HG03159 (cell line): ENCODE results near the gene PDGFB.

Experiments
- ATAC-seq: cut with Tn5 transposase; IDR thresholded peaks from one replicate; pipeline ENCODE4 v1.9.1; 2021; ENCODE audit warnings: mild to moderate bottlenecking, moderate library complexity; ENCODE audit not compliant: unreplicated experiment

The PDGFB gene

DNA sequence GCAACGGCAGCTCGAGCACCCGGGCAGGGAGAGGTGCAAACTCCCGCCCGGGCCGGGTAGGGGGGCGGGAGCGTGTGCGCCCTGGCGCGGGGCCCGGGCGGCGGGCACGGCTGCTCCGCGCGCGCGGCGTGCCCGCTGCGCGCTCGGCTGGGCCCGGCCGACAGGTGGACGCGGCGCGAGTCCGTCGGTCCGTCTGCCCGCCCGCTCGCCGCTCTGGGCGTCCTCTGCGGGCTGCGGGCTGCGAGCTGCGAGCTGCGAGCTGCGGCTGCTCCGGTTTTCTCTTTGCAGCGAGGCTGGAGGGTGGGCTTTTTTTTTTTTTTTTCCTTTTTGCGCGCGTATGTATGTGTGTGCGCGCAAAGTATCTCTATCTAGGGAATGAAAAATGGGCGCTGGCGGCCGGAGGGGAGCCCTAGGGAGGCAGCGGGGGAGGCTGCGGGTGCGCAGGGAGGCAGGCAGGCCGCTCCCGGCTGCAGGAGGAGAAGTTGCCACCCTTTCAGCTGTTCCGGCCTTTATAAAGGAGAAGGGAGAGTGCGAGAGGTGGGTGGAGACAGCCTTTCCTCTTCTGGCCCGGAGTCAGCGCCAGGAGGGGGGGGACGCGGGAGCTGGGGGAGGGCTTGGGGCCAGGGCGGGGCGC, at the start of gene PDGFB:
PDGFB (minus strand) TSS at position 487 of the 634 bp plus-strand sequence. CDS start 1,019 bp downstream, outside the sequence.
- no peak for ATAC-seq

DNA sequence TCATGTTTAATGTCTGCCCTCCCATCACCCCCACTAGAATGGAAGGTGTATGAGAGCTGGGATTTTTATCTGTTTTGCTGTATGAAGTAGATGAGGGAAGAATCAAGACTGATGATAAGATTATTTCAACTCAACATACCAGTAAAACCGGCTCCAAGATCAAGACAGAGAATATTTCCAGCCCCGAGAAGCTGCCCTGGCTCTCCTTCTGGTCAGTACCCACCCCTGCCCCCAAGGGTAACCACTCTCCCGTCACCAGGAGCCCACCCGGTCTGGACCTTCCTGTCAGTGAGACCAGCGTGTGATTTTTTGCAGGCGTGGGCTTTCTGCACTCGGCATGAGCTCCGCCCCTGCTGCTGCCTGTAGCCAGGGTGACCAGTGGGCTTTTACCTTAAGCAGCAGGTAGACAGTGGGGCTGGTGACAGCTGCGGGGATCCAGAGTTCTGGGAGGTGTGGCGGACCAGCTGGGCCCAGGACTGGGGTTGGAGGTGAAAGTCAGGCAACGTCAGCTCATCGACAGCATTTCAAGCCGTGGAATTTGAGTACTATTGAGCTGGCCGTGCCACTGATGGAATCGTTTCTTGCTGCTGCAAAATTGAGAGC, 49.1 kb upstream of the PDGFB start:
- no peak for ATAC-seq

DNA sequence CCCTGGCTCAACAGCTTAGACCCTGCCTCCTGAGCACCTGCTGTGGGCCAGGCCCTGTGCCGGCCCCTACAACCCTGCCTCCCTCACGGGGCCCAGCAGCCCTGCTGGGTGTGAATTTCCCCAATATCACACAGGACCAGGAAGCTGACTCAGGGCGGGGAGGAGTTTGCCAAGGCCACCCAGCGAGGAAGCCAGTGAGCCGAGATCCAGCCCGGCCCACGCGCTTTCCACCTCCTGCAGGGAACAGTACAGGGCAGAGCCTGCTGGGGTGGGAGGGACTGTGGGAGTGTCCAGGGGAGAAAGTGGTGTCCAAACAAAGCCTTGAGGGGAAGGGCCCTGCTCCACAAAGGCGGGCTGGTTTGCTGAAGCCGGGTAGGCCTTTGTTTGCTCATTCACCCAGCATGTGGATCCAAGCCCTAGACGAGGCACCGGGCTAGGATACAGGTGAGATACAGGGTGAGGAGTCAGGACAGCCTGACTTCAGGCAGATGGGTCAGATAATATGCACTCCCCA, 47.8 kb upstream of the PDGFB start:
- no peak for ATAC-seq

DNA sequence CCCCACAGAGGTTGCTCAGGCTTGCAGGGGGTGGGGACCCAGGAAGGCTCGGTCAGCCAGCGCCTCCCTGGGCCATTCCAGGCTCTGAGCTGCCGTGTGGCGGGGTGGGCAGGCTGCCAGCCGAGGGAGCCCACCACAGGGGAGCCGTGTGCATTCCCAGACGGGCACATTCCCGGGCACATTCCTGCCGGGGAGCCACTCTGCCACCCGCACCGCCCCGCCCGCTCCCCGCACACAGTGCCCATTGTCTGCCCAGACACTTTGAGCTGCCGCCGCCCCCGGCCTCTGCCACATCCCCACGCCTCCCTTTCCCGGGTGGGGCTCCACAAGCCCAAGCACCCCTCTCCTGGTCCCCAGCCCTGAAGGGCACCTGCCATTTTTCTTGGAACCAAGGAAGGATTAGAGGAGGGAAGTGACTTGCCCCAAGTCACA, 47.3 kb upstream of the PDGFB start:
- ATAC-seq: no peak

DNA sequence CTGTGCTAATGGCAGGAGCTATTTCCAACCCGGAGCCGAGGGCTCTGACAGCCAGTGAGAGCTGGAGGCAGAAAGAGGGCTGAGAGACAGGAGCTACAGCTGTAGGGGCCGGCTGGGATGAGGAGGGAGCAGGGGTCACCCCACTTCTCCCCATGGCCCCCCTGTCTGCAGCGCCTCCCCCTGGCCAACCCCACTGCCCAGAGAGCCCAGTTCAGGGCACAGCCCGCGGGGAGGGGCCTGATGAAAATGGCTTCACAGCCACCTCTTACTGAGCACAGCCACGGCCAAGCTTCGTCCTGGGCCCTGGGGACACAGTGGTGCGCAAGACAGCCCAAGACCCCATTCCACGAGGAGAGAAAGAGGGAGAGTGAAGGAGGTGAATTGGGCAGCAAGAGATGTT, 46.7 kb upstream of the PDGFB start:
- ATAC-seq: no peak

DNA sequence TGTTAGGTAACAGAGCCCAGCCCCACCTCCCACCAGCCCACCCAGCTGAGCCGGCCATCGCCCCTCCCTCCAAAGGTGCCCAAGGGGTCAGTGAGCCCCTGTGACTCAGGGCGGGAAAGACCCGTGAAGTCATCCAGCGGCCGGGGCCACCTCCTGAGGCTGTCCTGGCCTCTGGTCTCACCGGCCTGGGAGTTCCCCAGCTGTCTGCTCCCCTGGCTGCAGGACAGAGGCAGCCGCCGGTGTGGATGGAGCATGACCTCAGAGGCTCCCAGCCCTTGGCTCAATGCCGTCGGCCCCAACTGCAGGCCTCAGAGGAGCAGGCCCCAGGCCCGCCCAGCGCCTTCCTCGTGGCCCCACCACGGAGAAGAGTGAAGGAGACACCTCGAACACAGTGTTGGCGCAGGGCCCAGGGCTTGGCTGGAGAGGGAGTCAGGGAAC, 46.0 kb upstream of the PDGFB start:
- no peak for ATAC-seq

DNA sequence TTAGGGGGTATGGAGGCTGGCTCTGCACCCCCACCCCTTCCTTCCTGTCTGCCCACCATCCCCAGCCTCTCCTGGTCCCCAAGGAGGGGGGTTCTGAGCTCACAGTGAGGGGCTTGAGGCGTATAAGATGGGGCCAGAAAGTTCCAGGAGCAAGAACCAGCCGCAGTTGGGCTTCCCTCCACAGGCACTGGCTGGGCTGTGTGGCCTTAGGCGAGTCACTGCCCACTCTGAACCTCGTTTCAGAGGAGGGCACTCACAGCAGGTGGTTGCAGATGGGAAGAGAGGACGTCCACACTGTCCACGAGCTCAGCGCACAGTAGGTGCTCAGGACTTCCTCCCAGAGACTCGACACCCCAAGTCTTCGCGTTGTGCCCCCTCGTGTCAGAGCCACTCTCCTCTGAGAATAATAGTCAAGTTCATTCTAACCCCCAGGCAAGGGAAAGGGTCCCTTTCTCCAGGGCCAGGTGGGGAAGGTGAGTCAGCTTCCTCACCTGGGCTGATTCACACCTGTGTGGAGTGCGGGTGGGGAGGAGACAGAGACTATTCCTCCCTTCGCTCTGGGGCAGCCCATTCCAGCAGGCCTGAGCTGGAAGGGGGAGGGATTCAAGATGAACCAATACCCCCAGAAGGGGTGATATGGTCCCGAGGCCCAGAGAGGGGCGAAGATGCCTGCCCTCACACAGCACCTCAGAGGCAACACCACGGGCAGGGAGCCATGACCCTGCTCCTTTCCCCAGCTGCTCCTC, 45.4 kb upstream of the PDGFB start:
- no peak for ATAC-seq

DNA sequence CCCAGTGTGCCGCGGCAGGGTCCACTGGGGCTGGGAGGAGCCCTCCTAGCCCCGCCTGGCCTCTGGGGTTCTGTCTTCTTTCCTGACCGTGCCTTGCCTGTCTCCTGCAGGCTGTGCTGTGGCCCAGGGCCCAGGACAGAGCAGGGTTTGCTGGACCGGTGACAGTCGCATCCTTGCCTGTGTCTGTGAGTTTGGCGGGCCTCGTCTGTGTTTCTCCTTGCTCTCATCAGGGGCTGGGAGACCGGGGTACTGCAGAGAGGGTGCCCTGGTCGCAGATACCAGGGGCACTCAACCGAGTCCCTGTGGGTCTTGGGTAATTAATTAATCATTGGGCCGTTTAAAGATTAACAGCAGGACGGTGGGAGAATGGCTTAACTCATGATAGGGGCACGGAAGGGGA, 44.8 kb upstream of the PDGFB start:
- ATAC-seq: no peak

DNA sequence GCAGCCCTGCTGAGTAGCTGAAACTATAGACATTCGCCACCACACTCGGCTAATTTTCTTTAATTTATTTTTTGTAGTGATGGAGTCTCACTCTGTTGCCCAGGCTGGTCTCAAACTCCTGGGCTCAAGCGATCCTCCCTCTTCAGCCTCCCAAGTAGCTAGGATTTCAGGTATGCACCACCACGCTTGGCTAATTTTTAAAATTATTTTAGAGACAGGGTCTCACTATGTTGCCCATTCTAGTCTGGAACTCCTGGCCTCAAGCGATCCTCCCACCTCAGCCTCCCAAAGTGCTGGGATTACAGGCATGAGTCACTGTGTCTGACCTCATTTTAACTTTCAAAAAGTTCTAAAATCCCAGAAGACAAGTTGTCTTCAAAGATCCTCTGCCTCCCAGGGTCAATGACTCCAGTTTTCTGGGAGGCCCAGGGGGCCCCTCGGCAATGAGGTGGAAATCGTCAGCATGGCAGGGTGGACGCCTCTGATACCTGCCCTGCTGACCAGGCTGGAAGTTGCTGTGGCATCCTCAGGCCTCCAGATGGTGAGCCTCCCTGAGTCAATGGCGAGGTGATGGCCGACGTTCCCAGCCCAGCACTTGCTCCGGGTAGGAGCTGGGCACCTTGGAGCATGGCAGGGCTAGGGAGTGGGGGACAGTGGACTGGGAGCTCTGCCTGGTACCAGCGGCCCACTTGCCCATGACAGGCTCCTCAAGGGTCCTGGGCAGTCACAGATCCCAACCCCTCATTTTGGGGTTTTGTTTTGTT, 43.5 kb upstream of the PDGFB start:
- ATAC-seq: no peak

DNA sequence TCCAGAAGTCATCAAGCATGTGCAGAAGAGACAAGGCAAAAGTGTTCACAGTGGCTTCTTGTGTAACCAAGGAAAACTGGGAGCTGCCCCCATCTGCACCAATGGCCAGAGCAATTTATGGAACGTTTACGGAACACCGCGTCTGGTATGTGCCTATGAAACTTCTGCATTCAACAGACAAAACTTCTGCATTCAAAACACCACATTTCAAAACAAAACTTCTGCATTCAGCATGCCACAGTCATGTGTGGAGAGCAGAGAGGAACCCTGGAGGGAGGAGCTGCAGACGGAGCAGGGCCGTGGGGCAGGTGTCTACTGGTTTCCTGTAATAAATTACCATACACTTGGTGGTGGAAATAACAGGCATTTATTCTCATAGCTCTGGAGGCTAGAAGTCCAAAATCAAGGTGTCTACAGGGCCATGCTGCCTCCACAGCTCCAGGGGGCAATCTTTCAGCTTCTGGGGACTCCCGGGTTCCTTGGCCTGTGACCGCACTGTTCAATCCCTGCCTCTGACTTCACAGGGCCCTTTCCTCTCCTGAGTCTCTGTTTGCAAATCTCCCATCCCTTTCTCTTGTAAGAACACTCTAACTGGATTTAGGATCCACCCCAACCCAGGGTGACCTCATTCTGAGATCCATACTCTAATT, 42.4 kb upstream of the PDGFB start:
- ATAC-seq: no peak

DNA sequence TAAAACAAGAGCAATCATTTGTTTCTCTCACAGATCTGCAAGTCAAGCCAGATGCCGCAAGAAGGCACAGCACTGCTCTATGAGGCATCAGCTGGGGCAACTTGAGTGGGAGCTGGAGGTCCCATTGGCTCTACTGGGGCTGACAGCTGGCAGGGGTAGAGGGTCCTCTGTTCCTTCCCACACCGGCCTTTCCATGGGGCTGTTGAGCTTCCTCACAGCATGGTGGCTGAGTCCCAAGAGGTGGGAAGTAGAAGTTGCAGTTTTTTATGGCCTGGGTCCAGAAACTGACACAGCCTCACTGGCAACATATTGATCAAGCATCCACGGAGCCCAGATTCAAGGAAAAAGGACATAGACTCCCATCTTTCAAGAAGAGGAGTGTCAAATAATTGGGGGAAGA, 40.2 kb upstream of the PDGFB start:
- ATAC-seq: no peak

DNA sequence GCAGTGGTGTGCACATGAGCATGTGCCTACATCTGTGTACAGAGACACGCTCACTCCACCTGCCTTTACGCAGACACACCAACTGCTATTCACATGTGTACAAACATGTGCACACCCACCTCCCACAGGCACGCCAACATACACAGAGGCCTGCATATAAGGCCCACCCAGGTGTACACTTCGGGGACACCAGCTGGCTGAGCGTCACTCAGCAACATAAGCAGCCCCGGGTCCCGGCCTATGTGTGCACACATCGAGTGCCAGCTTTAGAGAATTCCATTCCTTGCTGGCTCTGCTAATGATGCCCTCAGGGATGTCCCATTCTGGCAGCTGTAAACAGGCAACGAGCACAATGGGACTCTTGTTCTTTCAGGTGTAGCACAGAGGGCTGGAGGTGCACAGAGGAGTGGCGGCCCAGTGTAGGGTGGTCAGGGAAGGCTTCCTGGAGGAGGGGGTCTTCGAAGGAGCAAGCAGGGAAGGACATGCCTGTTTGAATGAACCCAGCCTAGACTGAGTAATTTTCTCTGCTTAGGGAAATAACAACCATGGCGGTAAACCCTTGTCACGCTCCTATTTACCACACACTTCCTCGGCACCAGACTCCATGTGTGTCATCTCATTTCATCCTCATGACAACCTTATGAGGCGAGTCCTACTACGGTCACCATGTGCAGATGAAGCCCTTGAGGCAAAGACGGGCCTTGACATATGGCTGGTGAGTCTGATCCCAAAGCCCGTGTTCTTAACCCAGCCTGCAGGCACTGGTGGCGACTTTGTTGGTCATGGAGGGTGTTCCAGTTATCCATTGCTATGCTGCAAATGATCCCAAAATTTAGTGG, 39.6 kb upstream of the PDGFB start:
- ATAC-seq: no peak

DNA sequence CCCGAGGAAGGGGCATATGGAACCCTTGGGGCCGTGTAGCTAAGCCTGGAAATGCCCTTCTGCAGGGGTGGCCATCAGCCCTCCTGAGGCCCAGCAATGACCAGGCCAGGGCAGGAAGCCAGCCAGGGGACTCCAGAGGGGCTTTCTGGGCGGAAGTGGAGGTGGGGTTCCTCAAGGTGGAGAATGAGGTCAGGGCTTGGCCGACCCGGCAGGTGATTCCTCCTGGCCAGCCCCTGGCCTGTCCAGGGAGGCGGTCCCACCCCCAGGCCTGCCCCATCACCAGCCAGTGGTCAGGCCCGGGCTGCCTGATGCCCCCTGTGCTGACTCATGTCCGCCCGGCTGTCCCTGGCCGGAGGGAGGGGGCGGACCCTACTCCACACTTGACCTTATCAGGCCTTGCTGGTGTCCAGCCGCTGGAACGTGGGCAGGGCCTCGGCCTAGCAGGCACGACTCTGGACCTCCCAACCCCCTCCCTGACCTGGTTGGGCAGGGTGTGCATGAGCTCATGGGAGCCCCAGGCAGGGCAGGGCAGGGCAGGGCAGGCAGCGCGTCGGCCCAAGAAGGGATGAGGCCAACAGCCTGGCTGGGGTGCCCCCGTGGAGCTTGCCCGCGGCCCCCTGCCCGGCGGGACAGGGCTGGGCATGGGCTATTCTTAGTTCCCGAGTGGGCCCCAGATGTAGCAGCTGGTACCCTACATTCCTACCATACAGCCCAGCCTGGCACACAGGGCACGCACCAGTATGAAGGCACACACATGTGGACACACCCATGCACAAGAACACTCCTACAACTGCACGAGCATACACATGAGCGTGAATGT, 38.8 kb upstream of the PDGFB start:
- no peak for ATAC-seq

DNA sequence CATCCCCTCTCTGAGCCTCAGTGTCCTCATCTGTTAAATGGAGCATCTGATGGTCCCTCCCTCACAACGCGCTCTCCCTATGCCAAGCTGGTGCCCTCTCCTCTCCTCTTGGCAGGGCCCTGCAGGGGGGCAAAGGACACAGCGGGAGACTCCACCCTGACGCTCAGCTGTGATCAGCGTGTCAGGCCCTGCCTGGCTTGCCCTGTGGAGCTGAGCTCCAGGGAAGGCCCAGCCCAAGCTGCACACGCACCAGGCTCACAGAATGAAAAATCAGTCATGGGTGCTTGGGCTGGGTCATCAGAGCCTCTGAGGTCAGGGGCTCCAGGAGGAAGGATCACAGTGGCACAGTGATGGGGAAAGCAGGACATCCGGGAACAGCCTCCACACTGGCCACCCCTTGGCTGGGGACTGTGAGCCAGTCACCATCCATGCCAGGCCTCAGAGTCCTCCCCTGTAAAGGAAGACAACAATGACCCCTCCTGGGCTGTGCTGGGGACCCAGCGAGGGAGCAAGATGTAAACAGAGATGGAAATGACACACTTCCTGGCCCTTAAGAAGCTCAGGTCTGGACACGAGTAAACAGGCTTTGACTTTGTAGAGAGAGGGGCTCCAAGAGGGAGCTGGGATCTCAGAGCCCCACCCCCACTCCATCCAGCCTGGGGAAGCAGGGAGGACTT, 38.0 kb upstream of the PDGFB start:
- ATAC-seq: no peak

DNA sequence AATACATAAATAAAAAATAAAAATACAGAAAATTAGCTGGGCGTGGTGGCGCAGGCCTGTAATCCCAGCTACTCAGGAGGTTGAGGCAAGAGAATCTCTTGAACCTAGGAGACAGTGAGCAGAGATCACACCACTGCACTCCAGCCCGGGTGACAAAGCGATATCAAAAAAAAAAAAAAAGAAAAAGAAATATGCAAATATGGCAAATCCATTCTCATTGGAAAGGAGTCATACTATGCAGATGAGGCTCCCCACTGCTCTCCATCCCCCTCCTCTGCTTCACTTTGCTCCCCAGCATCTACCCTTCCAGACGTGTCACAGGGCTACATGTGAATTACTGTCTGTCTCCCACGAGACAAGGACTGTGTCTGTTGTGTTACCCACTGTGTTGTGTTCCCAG, 36.3 kb upstream of the PDGFB start:
- no peak for ATAC-seq

DNA sequence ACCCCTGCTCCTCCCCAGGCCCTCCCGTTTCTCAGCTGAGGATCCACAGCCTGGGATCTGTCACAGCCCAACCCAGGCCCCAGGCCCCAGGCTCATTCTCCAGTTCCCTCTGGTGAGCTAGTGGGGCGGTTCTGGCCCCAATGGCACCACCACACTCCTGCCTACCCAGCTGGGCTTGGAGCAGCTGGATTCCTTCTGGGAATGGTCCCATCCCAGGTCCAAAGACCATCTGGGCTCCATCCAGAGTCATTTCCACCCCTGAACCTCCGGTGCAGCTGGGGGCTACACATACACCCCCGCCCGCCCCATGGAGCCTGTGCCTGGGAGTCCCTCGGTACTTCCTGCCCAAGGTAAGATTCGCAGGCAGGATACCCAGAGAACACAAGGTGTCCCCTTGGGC, 35.5 kb upstream of the PDGFB start:
- ATAC-seq: no peak

DNA sequence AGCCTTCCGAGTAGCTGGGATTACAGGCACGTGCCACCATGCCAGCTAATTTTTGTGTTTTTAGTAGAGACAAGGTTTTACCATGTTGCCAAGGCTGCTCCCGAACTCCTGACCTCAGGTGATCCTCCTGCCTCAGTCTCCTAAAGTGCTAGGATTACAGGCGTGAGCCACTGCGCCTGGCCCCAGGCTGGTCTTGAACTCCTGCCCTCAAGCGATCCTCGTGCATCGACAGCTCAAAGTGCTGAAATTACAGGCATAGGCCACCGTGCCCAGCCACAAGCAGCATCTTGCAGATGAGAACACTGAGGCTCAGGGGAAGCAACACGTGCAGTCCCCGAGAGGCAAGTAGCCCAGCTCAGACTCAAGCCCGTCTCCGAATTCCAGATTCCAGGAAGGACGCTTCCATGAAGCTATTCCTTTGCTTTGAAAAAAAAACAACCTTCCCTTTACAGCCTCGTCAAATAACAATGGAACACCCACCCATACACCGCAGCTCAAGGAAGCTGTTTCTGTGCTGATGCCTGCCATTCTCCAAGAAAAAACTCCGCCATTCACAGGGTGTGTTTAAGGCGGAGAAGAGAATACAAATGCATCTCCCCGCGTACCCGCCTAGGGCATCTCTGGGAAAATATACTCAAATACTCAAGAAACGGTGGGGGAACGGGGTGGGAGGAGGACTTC, 34.5 kb upstream of the PDGFB start:
- ATAC-seq: no peak

DNA sequence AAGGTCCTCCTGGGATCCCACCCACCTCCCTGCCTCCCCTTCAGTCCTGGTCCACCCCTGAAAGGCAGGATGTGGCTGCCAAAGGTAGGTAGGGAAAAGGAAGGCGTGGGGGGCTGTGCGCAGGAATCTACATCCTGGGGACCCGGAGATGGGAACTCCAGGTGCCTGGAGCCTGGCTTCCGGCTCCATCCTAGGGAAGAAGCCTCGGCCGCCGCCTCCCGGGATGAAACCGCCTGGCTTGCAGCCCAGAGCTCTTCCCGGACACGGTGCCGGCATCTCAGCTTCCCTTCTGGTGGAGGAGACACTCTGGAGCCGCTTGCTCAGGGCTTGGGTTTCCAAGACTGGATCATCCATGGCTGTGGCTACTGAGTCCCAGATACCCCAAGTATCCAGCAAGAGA, 33.3 kb upstream of the PDGFB start:
- ATAC-seq: no peak
